ENCODE data around the gene BAG2.

Gene BAG2

DNA sequence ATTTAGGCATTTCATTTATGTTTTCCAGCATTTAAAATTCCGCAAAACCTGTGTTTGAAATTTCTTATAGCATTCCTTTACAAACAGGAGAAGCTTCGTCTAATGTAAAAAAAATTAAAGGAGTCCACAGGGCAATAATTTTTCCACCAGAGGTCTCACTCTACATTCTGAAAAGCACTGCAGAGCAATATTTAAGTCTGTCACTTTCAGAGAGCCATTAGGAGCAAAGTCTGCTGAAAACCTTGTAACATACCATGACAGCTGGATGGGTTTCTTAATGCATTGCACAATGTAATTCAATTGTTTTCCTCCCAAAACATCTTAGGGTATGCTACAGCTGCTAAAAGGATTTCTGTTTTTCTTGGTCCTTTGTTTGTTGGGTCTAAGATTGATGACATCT, 18.0 kb downstream of the BAG2 start:
- DNase-seq (no peak), ATAC-seq (replicated peaks) (no peak)
- H3K4me3 Mint-ChIP-seq, result no peak overlapping the region
- no peaks in the 10 kb centered on the region for H3K9me3 Mint-ChIP-seq
- no peaks in the 10 kb centered on the region for H3K36me3 Mint-ChIP-seq (ENCODE audit: insufficient read depth)
- no peaks in the 10 kb centered on the region for H3K4me1 Mint-ChIP-seq (ENCODE audit: low read depth in 2 of 2)
- no peak overlapping the region for H3K27ac Mint-ChIP-seq
- H3K27me3 Mint-ChIP-seq, result no peaks in the 10 kb centered on the region

DNA sequence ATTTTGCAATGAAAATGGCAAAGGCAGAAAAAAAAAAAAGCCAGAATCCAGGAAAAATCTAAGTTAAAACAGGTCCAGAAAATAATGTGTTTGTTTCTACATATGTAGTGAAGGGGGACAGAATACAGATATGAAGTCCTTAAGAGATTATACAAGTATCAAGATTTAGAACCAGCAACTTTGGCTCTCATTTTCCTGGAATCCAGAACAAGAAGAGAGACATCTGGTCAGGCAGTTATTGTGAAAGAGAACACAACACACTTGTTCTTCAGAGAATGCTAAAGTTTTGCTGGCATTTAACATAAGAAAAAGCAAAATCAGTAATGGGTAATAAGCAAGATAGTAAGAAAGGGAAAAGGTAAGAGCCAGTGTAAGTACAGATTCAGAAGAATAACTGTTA, 21.1 kb downstream of the BAG2 start:
- H3K27me3 Mint-ChIP-seq, result no peaks in the 10 kb centered on the region
- no peak for DNase-seq
- ATAC-seq (replicated peaks), result no peak
- H3K4me1 Mint-ChIP-seq (ENCODE audit: low read depth in 2 of 2), result no peaks in the 10 kb centered on the region
- no peak overlapping the region for H3K4me3 Mint-ChIP-seq
- no peak overlapping the region for H3K27ac Mint-ChIP-seq
- H3K36me3 Mint-ChIP-seq (ENCODE audit: insufficient read depth), result no peaks in the 10 kb centered on the region
- H3K9me3 Mint-ChIP-seq, result no peaks in the 10 kb centered on the region

DNA sequence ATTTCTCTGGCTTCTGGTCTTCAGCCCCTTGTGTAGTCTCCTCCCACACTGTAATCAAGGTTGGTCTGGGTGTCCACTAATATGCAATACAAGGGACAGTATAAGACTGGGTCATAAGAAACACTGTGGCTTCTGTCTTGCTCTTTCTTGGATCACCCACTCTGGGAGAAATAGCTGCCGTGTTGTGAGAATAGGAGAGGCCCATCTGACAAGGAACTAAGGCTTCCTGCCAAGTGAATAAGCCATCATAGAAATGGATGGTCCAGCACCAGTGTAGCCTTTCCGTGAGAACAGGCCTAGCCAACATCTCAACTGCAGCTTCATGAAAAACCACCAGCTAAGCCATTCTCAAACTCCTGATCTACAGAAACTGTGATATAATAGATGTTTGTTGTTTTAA, 23.3 kb downstream of the BAG2 start:
- no peaks in the 10 kb centered on the region for H3K4me1 Mint-ChIP-seq (ENCODE audit: low read depth in 2 of 2)
- no peak overlapping the region for H3K4me3 Mint-ChIP-seq
- ATAC-seq (replicated peaks) (no peak), DNase-seq (no peak)
- no peaks in the 10 kb centered on the region for H3K9me3 Mint-ChIP-seq
- no peaks in the 10 kb centered on the region for H3K27me3 Mint-ChIP-seq
- H3K36me3 Mint-ChIP-seq (ENCODE audit: insufficient read depth), result no peaks in the 10 kb centered on the region
- no peak overlapping the region for H3K27ac Mint-ChIP-seq

DNA sequence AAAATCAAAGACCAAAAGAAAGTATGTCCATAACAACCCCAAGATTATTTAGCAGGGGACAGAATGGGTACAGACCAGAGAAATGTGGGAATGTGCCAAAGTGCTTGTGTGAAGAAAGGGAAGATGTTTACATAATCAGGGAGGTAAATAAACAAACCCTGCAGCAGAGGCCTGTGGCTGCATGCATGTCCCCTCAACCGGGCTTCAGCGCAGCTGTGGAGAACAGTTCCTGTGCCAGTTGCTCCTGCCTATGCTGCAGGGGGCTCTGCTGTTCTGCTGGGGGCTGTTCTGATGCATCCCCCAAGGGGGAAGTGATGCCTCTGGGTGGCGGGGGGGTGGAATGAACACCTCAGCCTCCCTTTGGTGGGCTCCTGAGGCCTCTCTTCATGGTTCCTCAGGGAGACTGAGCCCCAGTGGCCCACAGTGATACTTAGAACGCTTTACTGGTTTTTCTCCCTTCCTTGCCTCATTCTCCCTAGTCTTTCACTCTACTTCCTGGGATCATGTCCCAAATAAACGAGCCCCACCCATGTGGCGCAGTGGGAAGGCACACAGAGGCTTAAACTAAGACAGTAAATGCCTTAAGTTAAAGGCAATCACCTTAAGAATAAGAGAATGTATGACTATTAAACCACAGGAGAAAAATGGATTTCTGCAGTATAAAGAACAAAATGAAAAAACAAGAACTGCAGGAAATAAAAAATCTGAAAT, 27.0 kb downstream of the BAG2 start:
- no peaks in the 10 kb centered on the region for H3K27me3 Mint-ChIP-seq
- H3K36me3 Mint-ChIP-seq (ENCODE audit: insufficient read depth), result no peaks in the 10 kb centered on the region
- H3K4me3 Mint-ChIP-seq, result no peak overlapping the region
- ATAC-seq (replicated peaks), result no peak
- DNase-seq, result no peak
- no peaks in the 10 kb centered on the region for H3K9me3 Mint-ChIP-seq
- no peak overlapping the region for H3K27ac Mint-ChIP-seq
- no peaks in the 10 kb centered on the region for H3K4me1 Mint-ChIP-seq (ENCODE audit: low read depth in 2 of 2)

DNA sequence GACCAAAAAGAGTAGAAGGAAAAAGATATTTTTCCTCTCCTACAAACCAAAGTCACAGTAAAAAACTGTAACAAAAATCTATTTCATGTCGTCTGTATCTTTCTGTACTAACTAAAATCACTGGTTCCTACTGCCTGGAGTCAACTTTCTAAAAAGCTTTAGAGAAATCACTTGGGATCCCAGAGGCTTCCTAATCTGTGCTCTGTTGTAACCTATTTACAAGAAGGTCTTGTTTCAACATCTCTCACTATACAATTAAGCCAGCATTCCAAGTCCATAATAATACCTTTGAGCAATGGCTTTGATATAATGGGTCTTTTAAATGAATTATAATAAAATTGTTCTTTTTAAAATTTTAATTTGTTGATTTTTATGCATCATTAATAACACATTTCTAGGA, 29.6 kb downstream of the BAG2 start:
- Mint-ChIP-seq H3K36me3 (ENCODE audit: insufficient read depth) (no peaks in the 10 kb centered on the region), H3K9me3 (no peaks in the 10 kb centered on the region)

DNA sequence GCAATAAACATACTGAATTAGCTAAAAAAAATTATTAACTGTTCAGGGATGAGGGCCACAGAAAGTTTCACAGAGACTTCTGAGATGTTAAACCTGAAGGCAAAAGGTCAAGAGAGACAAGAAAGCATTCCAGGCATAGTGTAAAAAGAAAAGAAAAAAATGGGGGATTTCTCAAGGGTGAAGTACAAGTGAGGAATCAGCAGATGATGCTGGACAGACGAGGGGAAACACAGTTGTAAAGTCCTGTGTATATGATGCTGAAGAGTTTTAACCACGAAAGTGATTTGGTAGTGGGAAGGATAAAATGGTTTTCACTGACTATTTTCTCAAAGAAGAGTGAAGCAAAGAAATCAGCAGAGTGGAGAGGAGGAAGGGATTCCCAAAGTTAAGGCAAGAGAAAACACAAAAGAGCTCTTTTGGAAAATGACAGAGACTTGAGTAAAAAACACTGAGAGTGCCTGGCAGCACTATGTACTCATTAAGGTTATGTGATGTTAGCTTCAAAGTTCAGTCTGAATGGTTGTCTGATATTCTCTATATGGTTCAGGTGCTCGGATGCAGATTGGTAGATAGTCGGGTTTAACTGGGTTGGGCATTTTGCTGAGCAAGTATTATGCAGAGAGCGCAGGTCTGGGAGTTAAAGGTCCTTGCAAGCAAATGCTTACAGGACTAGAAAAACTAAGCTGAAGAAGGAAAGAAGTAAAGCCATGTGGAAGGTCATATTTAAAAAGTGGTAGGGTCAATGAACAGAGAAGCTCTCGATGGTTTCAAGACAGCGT, 33.6 kb downstream of the BAG2 start:
- H3K9me3 Mint-ChIP-seq, result no peaks in the 10 kb centered on the region

More for the DNA sequence above, 29.6 kb downstream of the BAG2 start:
- ATAC-seq (replicated peaks) (no peak), DNase-seq (no peak)
- Mint-ChIP-seq H3K4me1 (ENCODE audit: low read depth in 2 of 2) (no peaks in the 10 kb centered on the region), H3K27ac (no peak overlapping the region), H3K4me3 (no peak overlapping the region), H3K27me3 (no peaks in the 10 kb centered on the region)

DNA sequence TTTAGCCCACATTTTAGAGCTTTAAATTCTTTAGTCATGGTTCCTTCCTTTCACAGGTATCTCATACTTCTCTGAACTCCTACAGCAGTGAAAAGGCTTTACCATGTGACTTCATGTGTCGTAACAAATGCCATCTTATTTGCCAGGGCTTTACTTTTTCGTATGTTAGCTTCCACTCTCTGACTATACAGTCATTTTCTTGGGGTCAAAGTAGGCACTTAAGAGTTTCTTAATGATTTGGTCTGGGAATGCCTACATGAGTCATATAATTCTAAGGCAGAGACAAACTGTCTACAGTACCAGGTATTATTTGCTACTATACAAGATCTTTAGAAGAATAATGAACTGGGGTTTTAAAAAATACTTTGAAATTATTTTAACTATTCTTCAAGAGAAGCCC, 35.0 kb downstream of the BAG2 start:
- DNase-seq (no peak), ATAC-seq (replicated peaks) (no peak)
- Mint-ChIP-seq H3K9me3 (no peaks in the 10 kb centered on the region), H3K36me3 (ENCODE audit: insufficient read depth) (no peaks in the 10 kb centered on the region), H3K27ac (no peak overlapping the region), H3K4me1 (ENCODE audit: low read depth in 2 of 2) (no peaks in the 10 kb centered on the region), H3K27me3 (no peaks in the 10 kb centered on the region), H3K4me3 (no peak overlapping the region)

More for the DNA sequence above, 33.6 kb downstream of the BAG2 start:
- H3K4me3 Mint-ChIP-seq, result no peak overlapping the region
- no peaks in the 10 kb centered on the region for H3K27me3 Mint-ChIP-seq
- no peak for ATAC-seq (replicated peaks)
- no peak overlapping the region for H3K27ac Mint-ChIP-seq
- no peaks in the 10 kb centered on the region for H3K4me1 Mint-ChIP-seq (ENCODE audit: low read depth in 2 of 2)
- no peaks in the 10 kb centered on the region for H3K36me3 Mint-ChIP-seq (ENCODE audit: insufficient read depth)
- DNase-seq, result no peak

DNA sequence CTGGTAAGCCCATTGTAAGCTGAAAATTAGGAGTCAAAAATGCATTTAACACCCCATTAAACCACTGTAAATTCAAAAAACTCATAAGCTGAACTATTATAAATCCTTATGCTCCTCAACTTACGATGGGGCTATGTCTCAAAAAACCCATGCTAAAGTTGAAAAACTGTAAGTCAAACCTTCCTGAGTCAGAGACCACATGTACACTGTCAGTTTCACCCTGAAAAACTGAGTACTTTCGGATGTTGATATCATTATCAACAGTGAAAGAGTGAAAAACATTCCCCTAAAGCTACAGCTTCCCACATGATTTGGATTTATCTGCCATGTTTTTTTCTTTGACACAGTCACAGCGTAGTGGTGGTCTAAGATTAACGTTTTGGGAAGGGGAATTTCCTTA, 35.7 kb downstream of the BAG2 start:
- Mint-ChIP-seq H3K36me3 (ENCODE audit: insufficient read depth) (no peaks in the 10 kb centered on the region), H3K27ac (no peak overlapping the region), H3K9me3 (no peaks in the 10 kb centered on the region), H3K4me3 (no peak overlapping the region), H3K4me1 (ENCODE audit: low read depth in 2 of 2) (no peaks in the 10 kb centered on the region), H3K27me3 (no peaks in the 10 kb centered on the region)
- no peak for ATAC-seq (replicated peaks)
- DNase-seq, result no peak

DNA sequence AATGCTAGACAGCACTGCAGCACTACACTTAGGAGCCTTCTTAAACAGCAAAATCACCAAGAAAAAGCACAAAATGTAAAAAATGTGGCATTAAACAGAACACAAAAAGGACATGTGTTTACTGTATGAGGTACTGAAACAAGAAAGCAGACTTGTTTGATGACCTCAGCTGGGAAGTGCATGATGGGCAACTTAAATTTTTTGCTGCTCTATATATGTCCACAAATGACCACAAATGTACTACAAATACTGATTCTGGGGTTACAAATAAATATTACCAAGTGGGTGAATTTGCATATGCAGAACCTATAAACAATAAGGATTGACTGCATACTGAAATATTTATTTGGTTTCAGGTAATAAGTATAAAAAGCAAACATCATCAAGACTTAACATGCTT, 36.9 kb downstream of the BAG2 start:
- Mint-ChIP-seq H3K36me3 (ENCODE audit: insufficient read depth) (no peaks in the 10 kb centered on the region), H3K4me3 (no peak overlapping the region), H3K27me3 (no peaks in the 10 kb centered on the region), H3K27ac (no peak overlapping the region), H3K4me1 (ENCODE audit: low read depth in 2 of 2) (no peaks in the 10 kb centered on the region), H3K9me3 (no peaks in the 10 kb centered on the region)
- DNase-seq, result no peak
- no peak for ATAC-seq (replicated peaks)

DNA sequence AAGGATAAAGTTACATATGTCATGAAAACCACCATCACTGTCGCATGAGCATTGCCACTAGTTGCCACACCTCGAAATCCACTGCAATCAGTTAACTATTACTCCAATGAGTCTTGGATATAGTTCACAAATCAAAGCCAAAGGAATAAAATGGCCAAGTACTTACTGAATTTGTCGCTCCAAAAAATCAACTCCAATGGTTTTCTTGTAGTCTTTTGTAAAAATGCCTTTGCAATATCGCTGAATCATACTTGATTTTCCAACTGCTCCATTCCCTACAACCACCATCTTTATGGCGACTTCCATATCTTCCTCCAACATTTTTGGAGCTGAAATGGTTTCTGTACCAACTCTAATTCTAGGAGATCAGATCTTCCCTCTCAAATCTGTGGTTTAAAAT, 37.9 kb downstream of the BAG2 start:
- Mint-ChIP-seq H3K27me3 (no peaks in the 10 kb centered on the region), H3K4me3 (no peak overlapping the region), H3K9me3 (no peaks in the 10 kb centered on the region), H3K4me1 (ENCODE audit: low read depth in 2 of 2) (peaks cover 0 to 8% of the 10 kb centered on the region in 2 donors), H3K27ac (no peak overlapping the region), H3K36me3 (ENCODE audit: insufficient read depth) (no peaks in the 10 kb centered on the region)
- ATAC-seq (replicated peaks), result no peak
- no peak for DNase-seq

DNA sequence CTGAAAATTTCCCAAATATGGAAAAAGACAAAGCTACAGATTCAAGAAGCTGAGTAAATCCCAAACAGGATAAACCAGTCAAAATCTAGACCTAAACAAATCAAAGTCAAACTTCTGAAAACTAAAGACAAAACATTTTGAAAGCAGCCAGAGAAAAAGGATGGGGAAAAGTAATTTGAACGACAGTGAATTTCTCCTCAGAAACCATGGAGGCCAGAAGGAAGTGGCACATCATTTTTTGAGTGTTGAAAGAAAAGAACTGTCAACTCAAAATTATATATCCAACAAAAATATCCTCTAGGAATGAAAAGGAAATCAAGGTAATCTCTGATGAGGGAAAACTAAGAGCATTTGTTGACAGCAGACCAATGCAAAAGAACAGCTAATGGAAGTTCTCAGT, 43.1 kb downstream of the BAG2 start:
- Mint-ChIP-seq H3K4me1 (ENCODE audit: low read depth in 2 of 2) (peaks cover 0 to 8% of the 10 kb centered on the region in 2 donors), H3K36me3 (ENCODE audit: insufficient read depth) (no peaks in the 10 kb centered on the region), H3K9me3 (no peaks in the 10 kb centered on the region), H3K27ac (no peak overlapping the region), H3K27me3 (no peaks in the 10 kb centered on the region), H3K4me3 (no peak overlapping the region)
- DNase-seq, result no peak
- no peak for ATAC-seq (replicated peaks)

DNA sequence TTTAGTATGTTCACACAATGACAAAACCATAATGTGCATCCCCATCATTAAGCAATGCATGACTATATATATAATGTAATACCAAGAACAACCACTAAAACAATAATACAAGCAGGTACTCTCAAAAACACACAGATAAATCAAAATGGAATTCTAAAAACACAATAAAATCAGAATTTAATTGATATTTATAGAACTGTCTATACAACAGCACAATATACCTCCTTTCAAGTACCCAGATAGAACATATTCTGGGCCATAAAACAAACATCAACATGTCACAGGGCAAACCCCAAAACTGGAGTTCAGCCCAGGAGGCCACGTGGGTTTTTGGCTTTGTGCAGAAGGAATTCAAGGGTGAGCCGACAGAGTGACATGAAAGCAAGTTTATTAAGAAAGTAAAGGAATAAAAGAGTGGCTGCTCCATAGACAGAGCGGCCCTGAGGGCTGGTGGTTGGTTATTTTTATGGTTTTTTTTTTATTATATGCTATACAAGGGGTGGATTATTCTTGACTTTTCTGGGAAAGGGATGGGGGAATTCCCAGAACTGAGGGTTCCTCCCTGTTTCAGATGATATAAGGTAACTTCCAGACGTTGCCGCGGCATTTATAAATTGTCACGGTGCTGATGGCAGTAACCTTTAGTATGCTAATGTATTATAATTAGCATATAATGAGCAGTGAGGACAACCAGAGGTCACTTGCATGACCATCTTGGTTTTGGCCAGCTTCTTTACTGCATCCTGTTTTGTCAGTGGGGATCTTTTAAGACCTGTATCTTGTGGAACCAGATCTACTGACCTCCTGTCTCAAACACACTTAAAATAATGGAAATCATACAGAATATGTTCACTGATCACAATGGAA, 44.3 kb downstream of the BAG2 start:
- H3K4me1 Mint-ChIP-seq (ENCODE audit: low read depth in 2 of 2), result peaks cover 3 to 12% of the 10 kb centered on the region in 2 donors
- H3K27me3 Mint-ChIP-seq, result no peaks in the 10 kb centered on the region
- ATAC-seq (replicated peaks), result peak; percentile 47
- H3K4me3 Mint-ChIP-seq, result no peak overlapping the region
- H3K27ac Mint-ChIP-seq, result no peak overlapping the region
- H3K36me3 Mint-ChIP-seq (ENCODE audit: insufficient read depth), result peaks cover 3% of the 10 kb centered on the region
- no peaks in the 10 kb centered on the region for H3K9me3 Mint-ChIP-seq
- DNase-seq, result no peak

DNA sequence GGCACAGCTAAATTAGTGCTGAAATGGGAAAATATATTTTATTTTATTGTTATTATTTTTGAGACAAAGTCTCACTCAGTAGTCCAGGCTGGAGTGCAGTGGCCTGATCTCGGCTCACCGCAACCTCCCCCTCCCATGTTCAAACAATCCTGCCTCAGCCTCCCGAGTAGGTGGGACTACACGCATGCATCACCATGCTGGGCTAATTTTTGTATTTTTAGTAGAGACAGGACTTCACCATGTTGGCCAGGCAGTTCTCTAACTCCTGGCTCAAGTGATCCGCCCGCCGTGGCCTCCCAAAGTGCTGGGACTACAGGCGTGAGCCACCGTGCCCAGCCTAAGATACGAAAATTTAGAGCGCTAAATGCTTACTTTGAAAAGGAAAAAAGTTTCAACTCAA, 45.1 kb downstream of the BAG2 start:
- Mint-ChIP-seq H3K9me3 (no peaks in the 10 kb centered on the region), H3K36me3 (ENCODE audit: insufficient read depth) (peaks cover 8% of the 10 kb centered on the region), H3K4me1 (ENCODE audit: low read depth in 2 of 2) (peaks cover 7 to 15% of the 10 kb centered on the region in 2 donors), H3K27me3 (no peaks in the 10 kb centered on the region), H3K27ac (no peak overlapping the region), H3K4me3 (no peak overlapping the region)
- ATAC-seq (replicated peaks), result no peak
- no peak for DNase-seq

All from effector memory CD8-positive, alpha-beta T cell (primary cell).